GM12875 (cell line): Measurements from ENCODE around the gene FKBP1B.

Experiments used
- H3K4me3 ChIP-seq: one replicate; pipeline ENCODE4 v1.5.1; 2011; ENCODE audit warnings: low read depth, low read length, control low read depth
- TF ChIP-seq, protein P1 (sequence below): IDR thresholded peaks from 2 replicates; pipeline ENCODE4 v1.5.1; 2011; ENCODE audit warnings: low read depth, mild to moderate bottlenecking, control low read depth, inconsistent platforms, low read length, moderate library complexity, borderline replicate concordance; ENCODE audit not compliant: insufficient read depth

FKBP1B gene

DNA sequence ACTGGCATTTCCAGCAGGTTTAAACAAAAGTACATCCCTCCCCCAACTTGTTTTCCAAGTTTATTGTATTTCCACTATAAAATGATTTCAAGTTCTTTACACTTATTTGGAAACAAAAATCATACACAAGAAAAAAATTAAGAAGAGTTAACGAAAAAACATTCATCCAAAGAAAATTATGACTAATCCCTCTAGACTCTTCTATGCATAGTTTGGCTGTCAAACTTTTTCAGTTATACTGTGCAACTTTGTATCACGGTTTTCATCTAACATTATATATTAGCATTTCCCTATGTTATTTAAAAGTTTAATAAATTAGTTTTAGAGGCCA is 3.0 kb upstream of the FKBP1B start:
- H3K4me3 ChIP-seq = peak overlapping the region; percentile 56
- TF ChIP-seq, protein P1, sequence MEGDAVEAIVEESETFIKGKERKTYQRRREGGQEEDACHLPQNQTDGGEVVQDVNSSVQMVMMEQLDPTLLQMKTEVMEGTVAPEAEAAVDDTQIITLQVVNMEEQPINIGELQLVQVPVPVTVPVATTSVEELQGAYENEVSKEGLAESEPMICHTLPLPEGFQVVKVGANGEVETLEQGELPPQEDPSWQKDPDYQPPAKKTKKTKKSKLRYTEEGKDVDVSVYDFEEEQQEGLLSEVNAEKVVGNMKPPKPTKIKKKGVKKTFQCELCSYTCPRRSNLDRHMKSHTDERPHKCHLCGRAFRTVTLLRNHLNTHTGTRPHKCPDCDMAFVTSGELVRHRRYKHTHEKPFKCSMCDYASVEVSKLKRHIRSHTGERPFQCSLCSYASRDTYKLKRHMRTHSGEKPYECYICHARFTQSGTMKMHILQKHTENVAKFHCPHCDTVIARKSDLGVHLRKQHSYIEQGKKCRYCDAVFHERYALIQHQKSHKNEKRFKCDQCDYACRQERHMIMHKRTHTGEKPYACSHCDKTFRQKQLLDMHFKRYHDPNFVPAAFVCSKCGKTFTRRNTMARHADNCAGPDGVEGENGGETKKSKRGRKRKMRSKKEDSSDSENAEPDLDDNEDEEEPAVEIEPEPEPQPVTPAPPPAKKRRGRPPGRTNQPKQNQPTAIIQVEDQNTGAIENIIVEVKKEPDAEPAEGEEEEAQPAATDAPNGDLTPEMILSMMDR = no peak

DNA sequence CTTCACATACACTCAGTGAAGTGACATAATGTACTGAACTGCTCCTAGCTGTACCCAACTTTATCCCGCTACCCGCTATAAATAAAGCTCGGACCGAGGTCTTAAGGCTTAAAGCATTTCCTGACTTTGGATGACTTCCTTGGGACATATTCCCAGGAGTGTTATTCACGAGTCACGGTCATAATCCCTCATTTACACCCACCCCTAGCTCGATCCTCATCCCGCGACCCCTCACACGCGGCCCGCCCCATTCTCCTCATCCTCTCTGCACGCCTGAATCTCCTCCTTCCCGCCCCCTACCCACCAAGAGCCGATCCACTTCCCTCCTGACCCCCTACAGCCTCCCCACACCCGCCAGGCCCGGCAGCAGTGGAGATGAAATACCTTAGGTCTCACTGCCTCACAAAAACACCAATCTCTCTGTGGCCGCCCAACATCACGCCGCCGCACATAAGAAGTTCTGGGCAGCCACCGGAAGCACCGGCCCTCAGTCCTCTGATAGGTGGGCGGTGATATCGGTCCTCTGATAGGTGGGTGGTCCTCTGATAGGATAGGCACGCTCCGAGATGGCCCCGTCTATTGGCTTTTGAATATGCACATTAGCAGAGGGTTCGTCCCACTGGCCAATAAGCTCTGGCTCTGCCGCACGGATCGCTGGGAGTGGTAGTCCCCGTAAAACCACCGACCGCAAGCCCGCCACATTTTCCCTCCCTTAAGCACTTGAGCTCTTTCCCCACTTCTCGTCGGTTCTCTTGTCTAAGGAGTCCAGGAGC is 2.4 kb upstream of the FKBP1B start, which contains the start of gene WDCP:
TSS of gene WDCP (minus strand) at position 462 of the 773 bp plus-strand sequence. CDS start 7,897 bp downstream, outside the sequence.
- TF ChIP-seq, protein P1 = no peak
- peak within 1 kb of the TSS; percentile 56 for H3K4me3 ChIP-seq

DNA sequence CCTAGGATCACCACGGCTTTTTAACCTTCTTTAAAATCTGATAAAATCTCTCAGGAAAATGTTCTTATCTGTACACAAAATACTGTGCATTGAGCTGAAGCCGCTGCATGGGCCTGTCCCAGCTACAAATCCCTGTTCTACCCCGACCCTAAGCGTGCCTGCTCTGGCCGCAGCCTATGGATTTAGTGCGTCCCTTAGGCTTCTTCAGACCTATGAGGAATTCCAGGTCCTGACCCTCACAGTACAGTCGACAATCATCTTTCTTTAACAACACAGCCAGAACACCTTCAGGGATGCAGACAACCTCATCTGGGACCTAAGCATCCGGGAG is 1.9 kb upstream of the FKBP1B start:
- H3K4me3 ChIP-seq = no peak overlapping the region
- TF ChIP-seq, protein P1 = no peak

DNA sequence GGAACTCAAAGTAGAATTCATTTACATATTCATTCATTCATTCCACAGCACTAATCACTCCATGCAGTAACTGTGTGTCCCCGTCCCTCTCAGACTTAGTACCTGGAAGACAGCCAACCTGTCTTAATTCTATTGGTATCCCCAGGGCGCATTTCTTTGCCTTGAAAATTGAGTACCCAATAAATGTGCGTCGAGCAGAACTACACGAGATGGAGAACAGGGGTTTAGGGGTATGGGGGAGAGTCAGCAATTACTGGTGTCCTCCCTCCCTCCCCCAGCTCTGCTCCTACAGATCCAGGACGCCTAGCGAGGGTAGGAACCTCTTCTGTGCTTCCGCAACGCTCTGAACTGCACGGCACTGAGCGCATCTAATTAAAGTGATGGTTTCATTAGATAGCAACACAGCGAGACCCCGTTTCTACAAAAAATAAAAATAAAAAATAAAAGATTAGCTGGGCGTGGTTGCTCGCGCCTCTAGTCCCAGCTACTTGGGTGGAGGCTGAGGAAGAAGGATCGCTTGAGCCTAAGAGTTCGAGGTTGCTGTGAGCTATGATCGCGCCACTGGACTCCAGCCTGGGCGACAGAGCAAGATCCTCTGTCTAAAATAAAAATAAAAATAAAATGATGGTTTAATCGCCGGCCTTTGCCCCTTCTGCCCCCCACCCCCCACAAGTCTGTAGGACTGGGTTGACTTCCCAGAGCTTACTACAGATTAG is 614 bp upstream of the FKBP1B start:
- TF ChIP-seq, protein P1 = no peak
- H3K4me3 ChIP-seq = peak overlapping the region; percentile 41

DNA sequence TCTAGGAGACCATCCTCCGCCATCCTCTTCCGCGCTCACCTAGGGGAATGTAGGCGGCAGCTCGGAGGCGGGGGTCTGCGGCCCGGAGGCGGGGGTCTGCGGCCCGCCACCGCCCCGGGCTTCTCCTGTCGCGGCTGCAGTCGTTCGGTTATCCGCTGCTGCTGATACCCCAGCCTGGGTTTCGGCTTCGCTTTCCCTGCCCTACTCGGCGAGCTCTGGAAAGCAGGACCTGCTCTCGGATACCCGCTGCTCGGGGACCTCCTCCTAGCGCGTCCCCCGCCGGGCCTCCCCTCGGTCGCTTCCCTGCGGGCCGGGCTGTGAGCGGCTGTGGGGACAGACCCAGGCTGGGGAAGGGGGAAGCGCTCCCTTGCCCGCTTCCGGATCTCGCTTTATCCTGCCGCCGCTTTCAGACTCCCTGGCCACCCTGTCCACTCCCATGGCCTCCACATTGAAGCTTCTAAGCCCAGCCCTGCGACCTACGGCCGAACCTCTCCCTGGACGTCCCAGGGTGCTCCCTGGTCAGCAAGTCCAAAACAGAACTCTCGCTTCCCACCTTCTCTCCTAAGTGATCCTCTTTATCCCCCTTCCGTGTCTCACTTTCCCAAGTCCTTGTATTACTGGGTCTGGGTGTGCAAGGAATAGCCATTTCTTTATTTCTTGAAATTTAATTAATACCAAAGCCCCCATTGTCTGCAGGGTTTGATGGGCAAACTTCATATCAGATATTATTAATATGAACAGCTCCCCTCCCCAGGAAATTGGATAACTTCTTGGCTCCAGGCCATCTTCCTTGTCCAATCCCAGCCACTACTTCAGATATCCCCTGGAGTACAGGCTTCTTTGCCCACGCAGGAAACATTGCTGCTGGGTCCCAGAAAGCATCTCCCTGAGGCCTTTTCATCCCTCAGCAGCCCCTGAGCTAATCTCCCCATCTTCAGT is 769 bp downstream of the FKBP1B start:
- TF ChIP-seq, protein P1 = no peak
- H3K4me3 ChIP-seq = no peak overlapping the region

DNA sequence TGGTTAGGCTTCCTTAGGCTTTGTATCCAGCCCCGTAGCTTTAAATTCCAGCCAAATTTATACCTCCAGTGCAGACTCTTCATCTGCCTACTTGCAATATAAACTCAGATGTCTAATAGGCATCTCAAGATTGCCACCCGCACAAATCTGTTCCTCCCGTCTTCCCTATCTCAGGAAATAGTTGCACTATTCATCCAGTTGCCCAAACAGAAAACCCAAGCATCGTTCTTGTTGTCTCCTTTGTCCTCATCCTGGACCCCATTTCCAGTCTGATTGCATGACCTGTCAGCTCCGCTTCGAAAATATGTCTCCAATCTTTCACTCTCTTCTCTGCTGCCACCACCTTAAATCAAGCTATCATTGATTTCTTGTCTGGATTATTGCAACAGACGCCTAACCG is 2.3 kb downstream of the FKBP1B start:
- TF ChIP-seq, protein P1 = no peak
- no peak overlapping the region for H3K4me3 ChIP-seq

DNA sequence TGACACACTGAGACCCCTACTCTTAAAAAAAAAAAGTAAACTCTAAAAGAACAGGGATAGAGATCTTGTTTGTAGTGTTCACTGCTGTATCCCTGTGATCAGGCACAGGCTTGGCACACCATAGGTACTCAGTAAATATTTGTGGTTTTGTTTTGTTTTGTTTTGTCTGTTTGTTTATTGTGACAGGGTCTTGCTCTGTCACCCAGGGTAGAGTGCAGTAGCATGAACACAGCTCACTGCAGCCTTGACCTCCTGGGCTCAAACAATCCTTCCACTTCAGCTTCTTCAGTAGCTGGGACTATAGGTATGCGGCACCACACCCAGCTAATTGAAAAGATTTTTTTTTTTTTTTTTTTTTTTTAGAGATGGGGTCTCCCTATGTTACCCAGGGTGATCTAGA is 3.4 kb downstream of the FKBP1B start:
- H3K4me3 ChIP-seq = no peak overlapping the region
- TF ChIP-seq, protein P1 = no peak
